HG03378 (cell line): ENCODE measurements around the gene MRPL23.

Source experiments
- ATAC-seq: cut with Tn5 transposase; IDR thresholded peaks from one replicate; pipeline ENCODE4 v1.9.1; 2021; ENCODE audit warnings: mild to moderate bottlenecking, moderate library complexity; ENCODE audit not compliant: unreplicated experiment

Gene MRPL23

GRCh38 chr11:1952806-1953482 is 5.8 kb downstream of the MRPL23 start:
- no peak for ATAC-seq

- ATAC-seq: no peak
Measured at GRCh38 chr11:1953489-1954266, 6.5 kb downstream of the MRPL23 start.

- ATAC-seq: no peak
Measured at GRCh38 chr11:1958367-1958766, 11.2 kb downstream of the MRPL23 start.

- ATAC-seq: no peak
Measured at GRCh38 chr11:1959786-1960185, 12.7 kb downstream of the MRPL23 start.

GRCh38 chr11:1963864-1964263 is 16.7 kb downstream of the MRPL23 start:
- no peak for ATAC-seq

GRCh38 chr11:1964348-1964747 is 17.2 kb downstream of the MRPL23 start:
- ATAC-seq: no peak

GRCh38 chr11:1964955-1965354 is 17.8 kb downstream of the MRPL23 start:
- no peak for ATAC-seq

GRCh38 chr11:1966531-1966930 is 19.4 kb downstream of the MRPL23 start:
- no peak for ATAC-seq

GRCh38 chr11:1967641-1968225 is 20.6 kb downstream of the MRPL23 start:
- ATAC-seq: no peak

GRCh38 chr11:1968454-1969002 is 21.4 kb downstream of the MRPL23 start:
- ATAC-seq: no peak

GRCh38 chr11:1969035-1969434 is 21.9 kb downstream of the MRPL23 start:
- no peak for ATAC-seq

- no peak for ATAC-seq
Measured at GRCh38 chr11:1969776-1970175, 22.6 kb downstream of the MRPL23 start.

GRCh38 chr11:1970956-1971355 is 23.8 kb downstream of the MRPL23 start:
- no peak for ATAC-seq

GRCh38 chr11:1975185-1975584 is 28.1 kb downstream of the MRPL23 start:
- no peak for ATAC-seq

GRCh38 chr11:1978720-1979473 is 31.8 kb downstream of the MRPL23 start:
- ATAC-seq: no peak

GRCh38 chr11:1979607-1980006 is 32.5 kb downstream of the MRPL23 start:
- ATAC-seq: no peak

- no peak for ATAC-seq
Measured at GRCh38 chr11:1982873-1983600, 35.9 kb downstream of the MRPL23 start.

GRCh38 chr11:1983601-1983961 is 36.4 kb downstream of the MRPL23 start:
- no peak for ATAC-seq

- no peak for ATAC-seq
Measured at GRCh38 chr11:1987024-1987423, 39.9 kb downstream of the MRPL23 start.

- no peak for ATAC-seq
Measured at GRCh38 chr11:1988174-1988573, 41.0 kb downstream of the MRPL23 start.
